HG03060 (cell line): Measurements from ENCODE around the gene CCSER1.

Source experiments
- ATAC-seq: cut with Tn5 transposase; IDR thresholded peaks from one replicate; pipeline ENCODE4 v1.9.1; 2021; ENCODE audit warnings: low read depth, moderate number of reproducible peaks; ENCODE audit not compliant: unreplicated experiment

The CCSER1 gene

DNA sequence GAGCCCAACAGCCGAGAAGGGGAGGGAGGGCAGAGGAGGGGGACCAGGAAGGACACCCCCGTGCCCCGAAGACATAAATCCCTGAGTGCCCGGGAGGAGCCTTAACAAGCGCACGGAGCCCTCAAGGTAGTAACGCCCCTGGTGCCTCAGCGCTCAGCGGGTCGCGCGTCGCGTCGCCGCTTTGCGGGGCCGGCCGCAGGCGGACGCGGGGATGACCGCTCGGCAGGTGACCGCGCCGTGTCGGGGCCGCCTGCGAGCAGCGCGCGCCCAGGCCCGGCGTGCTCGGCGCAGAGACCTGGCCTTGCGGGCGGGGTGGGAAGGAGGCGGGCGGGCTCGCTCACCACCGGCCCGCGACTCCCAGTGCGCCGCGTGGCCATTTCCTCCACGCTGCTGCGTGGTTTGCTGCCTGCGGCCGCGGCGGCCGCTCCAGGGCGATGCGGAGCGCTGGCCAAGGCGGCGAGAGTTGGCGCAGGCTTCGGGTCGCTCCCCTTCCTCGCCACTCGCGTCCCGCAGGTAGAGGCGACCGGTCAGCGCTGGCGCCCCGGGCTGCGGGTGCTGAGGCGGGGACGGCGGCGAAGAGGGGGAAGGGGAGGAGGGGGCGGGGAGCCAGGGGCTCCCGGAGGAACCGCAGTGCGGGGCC is 632 bp downstream of the CCSER1 start:
- peak; percentile 6 for ATAC-seq

- no peak for ATAC-seq
These were observed 1.8 kb downstream of the CCSER1 start for GRCh38 chr4:90128961-90129495.

DNA sequence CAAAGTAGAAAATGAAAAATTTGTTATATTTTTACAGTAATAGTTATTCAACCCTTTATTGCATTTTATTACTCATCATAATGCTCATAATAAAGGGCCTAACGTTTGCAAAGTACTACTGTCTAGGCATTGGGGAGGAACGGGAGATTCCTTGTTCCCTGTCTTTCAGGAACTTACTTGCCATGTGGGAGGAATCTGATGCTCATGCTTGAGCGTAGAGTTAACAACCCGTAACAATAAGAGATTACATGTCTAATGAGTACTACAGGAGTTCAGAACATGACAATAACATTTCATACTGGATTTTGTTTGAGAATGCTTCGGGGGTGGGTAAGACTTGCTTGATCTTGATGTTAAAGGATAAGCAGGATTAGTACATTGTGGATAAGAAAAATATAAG is 2.9 kb downstream of the CCSER1 start:
- ATAC-seq: no peak

- ATAC-seq: no peak
These were observed 10.4 kb downstream of the CCSER1 start for GRCh38 chr4:90137555-90137954.

- ATAC-seq: no peak
These were observed 14.9 kb downstream of the CCSER1 start for GRCh38 chr4:90142081-90142480.

DNA sequence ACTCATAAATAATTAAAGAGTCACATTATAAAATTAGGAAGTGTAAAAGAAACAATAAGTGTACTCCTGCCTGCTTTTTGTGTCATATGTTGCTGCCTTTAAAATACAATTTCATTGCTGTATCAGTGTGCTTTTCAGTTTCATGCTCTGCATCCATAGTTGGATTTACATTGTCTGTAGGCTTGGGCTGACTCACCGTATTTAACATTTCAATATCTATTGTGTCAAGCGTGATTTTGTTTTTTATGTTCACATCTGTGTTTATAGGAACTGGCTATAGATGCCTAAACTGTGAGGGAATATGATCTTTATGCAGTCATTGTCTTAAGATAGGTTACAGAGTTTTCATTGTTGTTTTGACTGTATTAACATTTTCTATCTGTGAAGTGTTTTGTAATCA is 18.1 kb downstream of the CCSER1 start:
- ATAC-seq: no peak

DNA sequence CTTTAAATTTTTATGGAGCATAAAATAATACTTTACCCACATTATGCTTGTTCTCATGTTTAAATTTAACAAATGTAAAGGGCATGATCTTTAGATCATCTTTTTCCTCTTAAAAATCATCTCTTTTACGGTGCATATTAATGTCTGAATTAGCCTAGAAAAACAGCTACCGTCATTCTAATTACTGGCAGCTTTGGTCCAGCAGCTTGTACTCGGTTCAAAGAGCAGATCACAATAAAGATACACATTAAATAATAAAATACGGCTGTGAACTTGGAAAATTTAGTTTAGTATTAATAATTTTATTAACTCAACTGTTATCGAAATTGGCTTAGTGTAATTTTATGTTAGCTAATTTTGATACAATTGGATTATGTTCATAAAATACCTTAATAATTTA is 19.1 kb downstream of the CCSER1 start:
- ATAC-seq: no peak

DNA sequence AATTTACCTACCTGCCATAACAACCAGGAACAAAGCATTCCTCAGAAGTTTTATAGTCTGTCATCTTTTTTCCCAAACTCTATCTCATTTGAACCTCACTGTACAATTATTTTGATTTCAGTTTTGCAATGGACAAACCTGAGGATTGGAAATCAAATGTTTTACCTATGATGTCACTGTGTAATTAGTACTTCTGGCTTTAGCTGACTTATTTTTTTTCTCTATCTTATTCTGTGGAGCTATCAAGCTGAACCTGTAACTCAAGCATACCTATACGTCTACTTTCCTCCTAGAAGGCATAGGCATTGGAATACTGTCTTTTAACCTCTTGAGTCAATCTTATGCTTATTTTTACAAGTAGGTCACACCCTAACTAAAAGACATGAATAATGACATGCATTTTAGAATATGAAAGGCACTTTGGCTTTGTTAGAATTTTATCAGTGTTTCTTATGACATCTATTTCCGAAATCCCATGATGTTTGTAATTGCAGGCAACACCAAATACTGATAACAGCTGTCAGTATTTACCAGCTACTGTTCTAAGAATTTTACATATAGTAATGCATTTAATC is 21.5 kb downstream of the CCSER1 start:
- no peak for ATAC-seq

GRCh38 chr4:90152024-90152423 is 24.8 kb downstream of the CCSER1 start:
- no peak for ATAC-seq

DNA sequence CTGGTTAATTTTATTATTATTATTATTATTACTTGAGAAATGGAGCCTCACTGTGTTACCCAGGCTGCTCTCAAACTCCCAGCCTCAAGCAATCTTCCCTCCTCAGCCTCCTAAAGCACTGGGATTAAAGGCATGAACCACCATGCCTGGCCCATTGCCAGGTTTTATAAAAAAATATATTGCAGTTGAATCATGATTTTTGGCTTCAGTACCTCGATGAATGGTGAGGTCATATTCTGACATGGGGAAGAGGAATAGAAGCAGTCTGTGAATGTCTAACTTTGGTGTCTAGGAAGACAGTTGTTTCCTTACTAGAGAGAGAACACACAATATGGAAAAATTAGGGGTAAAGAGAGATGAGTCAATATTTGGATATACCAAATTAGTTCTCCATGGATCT is 32.0 kb downstream of the CCSER1 start:
- no peak for ATAC-seq

GRCh38 chr4:90160044-90160443 is 32.9 kb downstream of the CCSER1 start:
- no peak for ATAC-seq

GRCh38 chr4:90162566-90162965 is 35.4 kb downstream of the CCSER1 start:
- ATAC-seq: no peak

- ATAC-seq: no peak
These were observed 36.7 kb downstream of the CCSER1 start for GRCh38 chr4:90163872-90164271.

DNA sequence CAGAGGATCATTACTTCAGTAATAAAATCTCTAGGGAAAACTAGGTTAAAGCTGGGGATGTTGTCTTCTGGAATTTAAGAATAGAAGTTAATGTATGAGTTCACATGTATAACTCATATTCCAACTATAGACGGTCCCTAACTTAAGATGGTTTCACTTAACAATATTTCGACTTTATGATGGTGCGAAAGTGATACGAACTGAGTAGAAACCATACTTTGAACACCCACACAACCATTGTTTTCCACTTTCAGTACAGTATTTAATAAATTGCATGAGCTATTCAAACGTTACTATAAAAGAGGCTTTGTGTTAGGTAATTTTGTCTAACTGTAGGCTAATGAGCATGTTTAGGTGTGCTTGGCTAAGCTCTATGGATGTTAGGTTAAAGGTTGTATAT is 38.7 kb downstream of the CCSER1 start:
- peak; percentile 88 for ATAC-seq

DNA sequence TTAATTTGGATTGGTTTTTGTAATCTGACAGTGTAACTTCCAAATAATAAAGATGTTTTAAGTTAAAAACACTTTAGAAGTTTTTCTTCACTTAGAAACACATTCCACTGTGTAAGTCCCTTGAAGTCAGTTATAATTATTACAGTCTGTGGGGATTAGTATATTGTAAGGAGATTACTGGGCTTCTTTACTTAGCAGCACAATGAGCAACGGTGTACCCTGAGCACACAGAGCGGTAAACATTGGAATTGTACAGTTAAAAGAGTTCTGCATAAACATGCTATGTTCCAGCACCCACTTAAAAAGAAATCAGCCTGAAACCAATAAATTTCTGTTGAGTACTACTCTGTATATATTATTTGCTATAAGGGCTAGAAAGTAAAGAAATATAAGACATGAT is 44.3 kb downstream of the CCSER1 start:
- no peak for ATAC-seq

DNA sequence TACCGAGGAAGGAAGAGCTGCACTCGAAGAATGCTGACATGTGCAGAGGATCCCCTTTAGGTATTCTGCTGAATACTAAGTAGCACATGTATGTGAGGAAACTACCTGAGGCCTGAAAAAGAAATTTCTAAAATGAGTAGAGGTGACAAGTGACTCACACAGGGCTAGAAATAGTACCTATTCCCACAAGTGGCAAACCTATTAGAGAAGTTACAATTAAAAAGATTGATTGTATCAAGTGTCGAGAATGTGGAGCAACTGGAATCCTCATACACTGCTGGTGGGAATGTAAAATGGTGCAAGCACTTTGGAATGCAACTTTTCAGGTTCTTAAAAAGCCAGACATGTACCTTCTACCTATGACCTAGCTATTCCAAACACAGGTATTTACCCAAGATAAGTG is 47.4 kb downstream of the CCSER1 start:
- ATAC-seq: no peak

- no peak for ATAC-seq
These were observed 54.5 kb downstream of the CCSER1 start for GRCh38 chr4:90181644-90182043.

DNA sequence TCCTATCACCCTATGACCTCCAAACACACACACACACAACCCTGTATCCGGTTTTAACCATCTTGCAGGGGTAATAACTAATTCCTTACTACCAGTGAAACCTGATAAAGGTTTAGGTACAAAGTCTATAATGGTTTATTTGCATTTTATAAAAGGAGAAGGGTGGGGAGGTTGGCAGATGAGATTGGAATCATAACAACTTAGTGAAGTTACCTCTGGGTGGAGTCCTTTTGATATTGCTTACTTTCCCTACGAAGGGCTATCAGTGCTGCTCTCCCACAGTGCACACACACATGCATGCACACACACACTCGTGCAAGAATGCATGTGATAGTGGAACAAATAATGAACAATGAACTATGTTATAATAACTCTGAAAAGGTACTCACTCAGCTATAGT is 56.1 kb downstream of the CCSER1 start:
- ATAC-seq: no peak

GRCh38 chr4:90184560-90184959 is 57.4 kb downstream of the CCSER1 start:
- ATAC-seq: no peak

- no peak for ATAC-seq
These were observed 58.2 kb downstream of the CCSER1 start for GRCh38 chr4:90185416-90185815.

DNA sequence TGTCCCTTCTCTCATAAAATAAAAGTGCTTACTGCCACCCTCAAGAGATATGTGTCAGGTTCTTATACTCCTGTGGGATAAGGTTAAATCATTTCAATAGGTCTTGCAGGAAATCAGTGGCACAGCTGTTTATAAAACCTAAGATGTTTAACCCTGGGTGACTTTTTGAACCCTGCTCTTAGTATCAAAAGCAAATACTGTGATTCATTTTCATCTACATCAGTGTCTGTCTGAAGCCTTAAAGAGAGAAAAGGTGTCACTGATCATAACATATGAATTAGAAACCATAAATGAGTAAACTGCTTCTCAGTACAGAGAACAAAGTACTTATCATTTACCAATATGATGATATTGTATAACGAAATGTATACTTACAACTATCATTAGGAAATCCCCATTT is 59.0 kb downstream of the CCSER1 start:
- no peak for ATAC-seq

GRCh38 chr4:90187148-90187884 is 60.1 kb downstream of the CCSER1 start:
- no peak for ATAC-seq
